Sigmoid colon (tissue), 3 donors: Measurements from ENCODE around the gene NTRK1.

Experiments used
- CTCF ChIP-seq, 4 experiments: fragments of 450-650 bp in 3 of 4; fragments of 200-600 bp in 1 of 4; IDR thresholded peaks; one replicate each; pipeline ENCODE4 v1.5.1; 2016 to 2019; ENCODE audit warnings: antibody characterized with exemption in 4 of 4, mild to moderate bottlenecking in 3 of 4, moderate library complexity in 2 of 4
- POLR2A ChIP-seq, 2 donors: fragments of 450-650 bp; IDR thresholded peaks; one replicate each; pipeline ENCODE4 v1.6.1; 2016; ENCODE audit warnings: antibody characterized with exemption in 2 of 2, mild to moderate bottlenecking in 2 of 2, moderate library complexity in 2 of 2

- TF ChIP-seq CTCF (IDR thresholded peaks at IDR 0.05) = no peak
- TF ChIP-seq POLR2A (IDR thresholded peaks at IDR 0.05) = no peak
Measured at GRCh38 chr1:156912861-156913808, 52.5 kb downstream of the NTRK1 start.
